ENCODE measurements around the gene LGALS3BP. TPM values are rescaled to one million over a fixed set of nuclear protein-coding genes. Genes with fewer than 3 reads are reported as not detected.

Gene LGALS3BP
- total RNA-seq, 6 donors from 2014 or later = 257 to 1,111 (median 533) TPM

DNA sequence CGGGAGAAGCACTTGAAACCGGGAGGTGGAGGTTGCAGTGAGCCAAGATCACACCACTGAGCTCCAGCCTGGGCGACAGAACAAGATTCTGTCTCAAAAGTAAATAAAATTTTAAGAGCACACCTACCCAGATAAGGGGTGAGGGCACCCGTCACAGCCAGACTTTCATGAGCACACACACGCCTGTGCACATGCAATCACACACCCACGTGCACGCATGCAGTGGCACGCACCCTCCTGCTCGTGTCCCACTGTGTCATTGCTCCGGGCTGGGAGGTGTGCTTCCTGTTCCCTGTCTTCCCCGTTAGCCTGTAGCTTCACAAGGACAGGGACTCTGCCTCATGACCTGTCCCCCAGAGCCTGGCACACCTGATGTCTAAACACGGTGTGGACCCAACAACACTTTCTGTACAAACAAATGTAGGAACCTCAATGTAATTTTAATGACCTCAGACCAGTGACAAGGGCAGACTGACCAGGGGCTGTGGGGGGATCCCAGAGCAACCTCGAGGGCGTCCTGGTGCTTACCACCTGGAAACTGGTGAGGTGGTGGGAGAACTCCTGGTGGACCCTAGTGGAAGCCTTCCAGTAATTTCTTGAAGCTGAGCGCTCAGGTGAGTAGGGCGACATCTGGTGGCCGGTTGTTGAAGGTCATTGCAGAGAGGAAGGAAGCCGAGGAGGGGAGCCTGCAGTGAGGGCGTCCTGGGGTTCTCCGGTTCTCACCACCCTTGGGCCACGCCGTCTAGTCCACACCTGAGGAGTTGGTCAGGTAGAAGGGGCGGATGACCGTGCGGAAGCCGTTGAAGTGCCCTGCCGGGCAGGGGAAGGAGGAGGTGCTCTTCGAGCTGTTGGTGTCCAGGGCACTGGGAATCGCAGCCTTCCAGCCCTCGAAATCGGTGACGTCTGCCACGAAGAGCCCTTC is 8.6 kb downstream of the LGALS3BP start:
- H3K27ac ChIP-seq = peak overlapping the region in 2 of 4 donors; percentile 1 to 35
- WGBS, 2 donors = 36 to 39% methylated on average over 19 to 33 of the region's 33 CpGs
- TF ChIP-seq, protein P1, sequence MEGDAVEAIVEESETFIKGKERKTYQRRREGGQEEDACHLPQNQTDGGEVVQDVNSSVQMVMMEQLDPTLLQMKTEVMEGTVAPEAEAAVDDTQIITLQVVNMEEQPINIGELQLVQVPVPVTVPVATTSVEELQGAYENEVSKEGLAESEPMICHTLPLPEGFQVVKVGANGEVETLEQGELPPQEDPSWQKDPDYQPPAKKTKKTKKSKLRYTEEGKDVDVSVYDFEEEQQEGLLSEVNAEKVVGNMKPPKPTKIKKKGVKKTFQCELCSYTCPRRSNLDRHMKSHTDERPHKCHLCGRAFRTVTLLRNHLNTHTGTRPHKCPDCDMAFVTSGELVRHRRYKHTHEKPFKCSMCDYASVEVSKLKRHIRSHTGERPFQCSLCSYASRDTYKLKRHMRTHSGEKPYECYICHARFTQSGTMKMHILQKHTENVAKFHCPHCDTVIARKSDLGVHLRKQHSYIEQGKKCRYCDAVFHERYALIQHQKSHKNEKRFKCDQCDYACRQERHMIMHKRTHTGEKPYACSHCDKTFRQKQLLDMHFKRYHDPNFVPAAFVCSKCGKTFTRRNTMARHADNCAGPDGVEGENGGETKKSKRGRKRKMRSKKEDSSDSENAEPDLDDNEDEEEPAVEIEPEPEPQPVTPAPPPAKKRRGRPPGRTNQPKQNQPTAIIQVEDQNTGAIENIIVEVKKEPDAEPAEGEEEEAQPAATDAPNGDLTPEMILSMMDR (IDR thresholded peaks at IDR 0.05) = peak; percentile 87 to 93 (median 90)
- TF ChIP-seq POLR2A (IDR thresholded peaks at IDR 0.05) = no peak
- no peak for TF ChIP-seq EP300 (IDR thresholded peaks at IDR 0.05)
- TF ChIP-seq POLR2AphosphoS5 (IDR thresholded peaks at IDR 0.05) = no peak

DNA sequence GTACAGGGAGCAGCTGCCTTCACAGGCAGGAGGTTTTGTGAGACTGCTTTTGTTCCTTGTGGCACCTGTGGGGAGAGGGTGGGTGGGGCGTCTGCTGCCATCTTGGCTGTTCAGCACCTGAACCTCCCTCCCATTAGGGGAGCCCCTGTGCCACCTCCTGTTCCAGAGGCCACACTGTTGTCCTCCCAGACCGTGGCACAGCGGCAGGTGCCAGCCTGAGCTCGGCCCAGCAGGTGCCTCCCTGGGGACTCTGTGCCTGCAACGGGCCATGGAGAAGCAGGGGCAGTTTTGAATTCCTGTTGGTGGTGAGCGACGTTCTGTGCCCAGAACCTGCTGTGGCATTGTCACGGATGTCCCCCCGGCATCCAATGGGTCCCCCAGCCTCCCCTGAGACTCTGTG is 9.9 kb downstream of the LGALS3BP start:
- TF ChIP-seq, protein P1 (IDR thresholded peaks at IDR 0.05) = no peak
- TF ChIP-seq POLR2A (IDR thresholded peaks at IDR 0.05) (no peak), POLR2AphosphoS5 (IDR thresholded peaks at IDR 0.05) (no peak), EP300 (IDR thresholded peaks at IDR 0.05) (no peak)
- Histone ChIP-seq H3K27me3 (no peaks in the 10 kb centered on the region), H3K27ac (no peak overlapping the region), H3K36me3 (peaks cover 0 to 24% (median 5%) of the 10 kb centered on the region in 4 donors), H3K9me3 (no peaks in the 10 kb centered on the region), H3K4me3 (no peak overlapping the region), H3K4me1 (peaks cover 7 to 20% (median 15%) of the 10 kb centered on the region in 4 donors)
- WGBS, 2 donors = 85 to 100% methylated on average over 5 to 7 of the region's 9 CpGs
- ATAC-seq (ENCODE audit: low FRiP score in 2 of 2) = no peak
- DNase-seq = no peak

More for the DNA sequence above, 8.6 kb downstream of the LGALS3BP start:
- peak; percentile 59 to 63 for ATAC-seq (ENCODE audit: low FRiP score in 2 of 2)
- no peaks in the 10 kb centered on the region for H3K9me3 ChIP-seq
- H3K27me3 ChIP-seq = no peaks in the 10 kb centered on the region
- peaks cover 0 to 24% (median 5%) of the 10 kb centered on the region in 4 donors for H3K36me3 ChIP-seq
- H3K4me3 ChIP-seq = no peak overlapping the region
- DNase-seq = peak in 1 of 2 donors; percentile 79
- H3K4me1 ChIP-seq = peaks cover 11 to 28% (median 22%) of the 10 kb centered on the region in 4 donors

- TF ChIP-seq POLR2A (IDR thresholded peaks at IDR 0.05) (no peak), POLR2AphosphoS5 (IDR thresholded peaks at IDR 0.05) (no peak), EP300 (IDR thresholded peaks at IDR 0.05) (no peak)
- TF ChIP-seq, protein P1 (IDR thresholded peaks at IDR 0.05) = no peak
- peaks cover 0 to 24% (median 2%) of the 10 kb centered on the region in 4 donors for H3K36me3 ChIP-seq
- no peak overlapping the region for H3K27ac ChIP-seq
- DNase-seq = no peak
- no peak for ATAC-seq (ENCODE audit: low FRiP score in 2 of 2)
- peaks cover 7 to 13% (median 10%) of the 10 kb centered on the region in 4 donors for H3K4me1 ChIP-seq
- H3K27me3 ChIP-seq = no peaks in the 10 kb centered on the region
- H3K4me3 ChIP-seq = no peak overlapping the region
- no peaks in the 10 kb centered on the region for H3K9me3 ChIP-seq
- WGBS, 2 donors = 93% methylated on average over 17 to 21 of the region's 21 CpGs
Measured at GRCh38 chr17:78967782-78968362, 11.9 kb downstream of the LGALS3BP start.

DNA sequence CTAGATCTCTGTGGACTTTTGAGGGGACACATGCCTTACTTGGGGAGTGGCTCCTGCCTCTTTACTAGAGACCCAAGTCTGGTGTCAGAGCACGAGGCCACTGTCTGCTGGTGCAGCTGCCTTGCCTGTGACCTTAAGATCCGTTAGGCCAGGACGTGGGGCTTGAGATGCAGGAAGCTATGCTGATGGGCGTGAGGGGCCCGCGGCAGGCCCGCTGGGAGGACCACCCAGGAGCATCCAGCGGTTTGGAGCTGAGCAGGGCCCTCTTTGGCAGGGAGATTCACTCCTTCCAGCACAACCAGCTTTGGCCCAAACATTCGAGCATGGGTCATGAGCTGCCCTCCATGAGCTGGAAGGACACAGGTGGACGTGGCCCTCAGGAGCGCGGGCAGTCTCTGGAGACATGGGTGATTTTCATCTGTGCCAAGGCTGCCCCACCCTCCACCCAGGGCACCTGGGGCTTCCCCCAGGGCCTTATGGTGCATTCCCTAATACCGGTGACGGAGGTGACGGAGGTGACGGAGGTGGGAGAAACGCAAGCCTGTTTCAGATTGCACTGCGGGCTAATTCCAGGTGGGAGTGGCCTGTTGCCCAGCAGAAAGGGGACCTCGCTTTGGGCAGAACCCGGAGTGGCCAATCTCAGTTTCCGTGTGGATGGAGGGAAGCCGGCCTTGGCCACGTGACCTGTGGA is 12.7 kb downstream of the LGALS3BP start:
- no peak overlapping the region for H3K4me3 ChIP-seq
- WGBS, 2 donors = 84 to 88% methylated on average over 19 to 23 of the region's 23 CpGs
- no peaks in the 10 kb centered on the region for H3K9me3 ChIP-seq
- ATAC-seq (ENCODE audit: low FRiP score in 2 of 2) (no peak), DNase-seq (no peak)
- peaks cover 0 to 20% (median 2%) of the 10 kb centered on the region in 4 donors for H3K36me3 ChIP-seq
- no peak for TF ChIP-seq EP300 (IDR thresholded peaks at IDR 0.05)
- no peak for TF ChIP-seq POLR2A (IDR thresholded peaks at IDR 0.05)
- no peak for TF ChIP-seq POLR2AphosphoS5 (IDR thresholded peaks at IDR 0.05)
- TF ChIP-seq, protein P1 (IDR thresholded peaks at IDR 0.05) = no peak
- H3K27ac ChIP-seq = no peak overlapping the region
- no peaks in the 10 kb centered on the region for H3K27me3 ChIP-seq
- peaks cover 7 to 13% (median 10%) of the 10 kb centered on the region in 4 donors for H3K4me1 ChIP-seq
